Vagina (tissue), 2 donors: ENCODE results near the gene IMMP2L. TPM values are rescaled to one million over a fixed set of nuclear protein-coding genes. Genes with fewer than 3 reads are reported as not detected.

ENCODE experiments used
- DNase-seq, 2 donors: peaks; one replicate each; pipeline ENCODE4 v3.0.0-alpha.2; 2017; ENCODE audit errors: extremely low spot score in 2 of 2
- H3K27ac ChIP-seq: fragments of 200-600 bp; sonication (generic); one replicate; pipeline ENCODE4 v1.5.1; 2019
- H3K27me3 ChIP-seq: fragments of 200-600 bp; sonication (generic); one replicate; pipeline ENCODE4 v1.5.1; 2019
- H3K36me3 ChIP-seq, 2 donors: fragments of 200-600 bp; sonication (generic); one replicate each; pipeline ENCODE4 v1.5.1; 2017 to 2019
- H3K4me1 ChIP-seq: fragments of 200-600 bp; sonication (generic); one replicate; pipeline ENCODE4 v1.5.1; 2019
- H3K4me3 ChIP-seq, 2 donors: fragments of 200-600 bp; sonication (generic); 1 replicate in 1 of 2; 2 replicates in 1 of 2; pipeline ENCODE4 v1.5.1; 2016 to 2019
- H3K9me3 ChIP-seq: fragments of 200-600 bp; sonication (generic); one replicate; pipeline ENCODE4 v1.5.1; 2019
- POLR2A ChIP-seq, 2 donors: fragments of 450-650 bp; IDR thresholded peaks; one replicate each; pipeline ENCODE4 v1.6.1; 2017; ENCODE audit warnings: antibody characterized with exemption in 2 of 2, mild to moderate bottlenecking in 2 of 2, moderate library complexity in 2 of 2
- POLR2AphosphoS5 ChIP-seq, 2 donors: sonication (generic); formaldehyde crosslinking; IDR thresholded peaks; one replicate each; pipeline ENCODE4 v1.9.0; 2017; ENCODE audit warnings: antibody characterized with exemption in 2 of 2, mild to moderate bottlenecking in 2 of 2, low read depth in 1 of 2; ENCODE audit not compliant: insufficient read depth in 1 of 2
- intact Hi-C: fragments of 100-400 bp; cut with DNase I; formaldehyde crosslinking; loops from one replicate; pipeline ENCODE4 v1.15.1; 2023
- total RNA-seq: library from RNA; depleted of rRNA; stranded (reverse); fragments of >200 nt; gene quantifications from one replicate; pipeline ENCODE4 v1.2.3, GENCODE V29; 2016
- TF ChIP-seq, protein P1 (sequence below), 3 experiments: fragments of 450-650 bp in 2 of 3; fragments of 200-600 bp in 1 of 3; sonication (generic) in 1 of 3; IDR thresholded peaks; one replicate each; pipeline ENCODE4 v1.5.1; 2017 to 2019; ENCODE audit warnings: antibody characterized with exemption in 3 of 3, mild to moderate bottlenecking in 2 of 3, moderate library complexity in 2 of 3

Gene IMMP2L
- total RNA-seq, 1 donor from 2014 or later = 13.3 TPM

DNA sequence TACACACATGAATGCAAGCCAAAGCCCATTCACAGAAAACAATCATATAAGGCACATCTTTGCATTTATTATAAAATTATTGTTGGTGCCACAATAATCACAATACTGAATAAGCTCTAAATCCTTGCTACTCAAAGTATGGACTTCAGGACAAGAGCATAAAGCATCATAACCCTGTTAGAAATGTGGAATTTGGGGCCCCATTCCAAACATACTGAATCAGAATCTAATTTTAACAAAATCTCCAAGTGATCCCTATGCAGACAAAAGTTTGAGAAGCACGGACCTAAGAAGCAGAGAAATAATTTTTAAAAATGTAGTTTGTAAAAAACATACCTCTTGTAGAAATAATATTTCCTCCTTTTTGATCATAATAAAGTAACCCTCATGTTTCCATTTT is 199.2 kb downstream of the IMMP2L start:
- TF ChIP-seq POLR2A (IDR thresholded peaks at IDR 0.05) = no peak
- TF ChIP-seq, protein P1, sequence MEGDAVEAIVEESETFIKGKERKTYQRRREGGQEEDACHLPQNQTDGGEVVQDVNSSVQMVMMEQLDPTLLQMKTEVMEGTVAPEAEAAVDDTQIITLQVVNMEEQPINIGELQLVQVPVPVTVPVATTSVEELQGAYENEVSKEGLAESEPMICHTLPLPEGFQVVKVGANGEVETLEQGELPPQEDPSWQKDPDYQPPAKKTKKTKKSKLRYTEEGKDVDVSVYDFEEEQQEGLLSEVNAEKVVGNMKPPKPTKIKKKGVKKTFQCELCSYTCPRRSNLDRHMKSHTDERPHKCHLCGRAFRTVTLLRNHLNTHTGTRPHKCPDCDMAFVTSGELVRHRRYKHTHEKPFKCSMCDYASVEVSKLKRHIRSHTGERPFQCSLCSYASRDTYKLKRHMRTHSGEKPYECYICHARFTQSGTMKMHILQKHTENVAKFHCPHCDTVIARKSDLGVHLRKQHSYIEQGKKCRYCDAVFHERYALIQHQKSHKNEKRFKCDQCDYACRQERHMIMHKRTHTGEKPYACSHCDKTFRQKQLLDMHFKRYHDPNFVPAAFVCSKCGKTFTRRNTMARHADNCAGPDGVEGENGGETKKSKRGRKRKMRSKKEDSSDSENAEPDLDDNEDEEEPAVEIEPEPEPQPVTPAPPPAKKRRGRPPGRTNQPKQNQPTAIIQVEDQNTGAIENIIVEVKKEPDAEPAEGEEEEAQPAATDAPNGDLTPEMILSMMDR (IDR thresholded peaks at IDR 0.05) = no peak
- no peak for TF ChIP-seq POLR2AphosphoS5 (IDR thresholded peaks at IDR 0.05; ENCODE audit: insufficient read depth in 1 of 2, low read depth in 1 of 2)
- no peaks in the 10 kb centered on the region for H3K27me3 ChIP-seq
- H3K36me3 ChIP-seq = no peaks in the 10 kb centered on the region
- intact Hi-C loops = no loop called here
- no peak for DNase-seq
- no peaks in the 10 kb centered on the region for H3K9me3 ChIP-seq
- H3K4me1 ChIP-seq = peaks cover 5% of the 10 kb centered on the region
- no peak overlapping the region for H3K27ac ChIP-seq
- no peak overlapping the region for H3K4me3 ChIP-seq

GRCh38 chr7:111362506-111363054 is 199.7 kb downstream of the IMMP2L start:
- no peak overlapping the region for H3K4me3 ChIP-seq
- peaks cover 5% of the 10 kb centered on the region for H3K4me1 ChIP-seq
- intact Hi-C loops = no loop called here
- H3K27me3 ChIP-seq = no peaks in the 10 kb centered on the region
- no peak for DNase-seq
- no peaks in the 10 kb centered on the region for H3K36me3 ChIP-seq
- no peaks in the 10 kb centered on the region for H3K9me3 ChIP-seq
- no peak for TF ChIP-seq POLR2AphosphoS5 (IDR thresholded peaks at IDR 0.05; ENCODE audit: insufficient read depth in 1 of 2, low read depth in 1 of 2)
- TF ChIP-seq, protein P1 (IDR thresholded peaks at IDR 0.05) = no peak
- TF ChIP-seq POLR2A (IDR thresholded peaks at IDR 0.05) = no peak
- no peak overlapping the region for H3K27ac ChIP-seq

GRCh38 chr7:111358915-111359314 is 203.4 kb downstream of the IMMP2L start:
- Histone ChIP-seq H3K4me1 (peaks cover 2% of the 10 kb centered on the region), H3K4me3 (no peak overlapping the region), H3K9me3 (no peaks in the 10 kb centered on the region), H3K27ac (no peak overlapping the region), H3K36me3 (no peaks in the 10 kb centered on the region), H3K27me3 (no peaks in the 10 kb centered on the region)
- DNase-seq = no peak
- intact Hi-C loops = no loop called here
- no peak for TF ChIP-seq POLR2A (IDR thresholded peaks at IDR 0.05)
- TF ChIP-seq, protein P1 (IDR thresholded peaks at IDR 0.05) = no peak
- TF ChIP-seq POLR2AphosphoS5 (IDR thresholded peaks at IDR 0.05; ENCODE audit: insufficient read depth in 1 of 2, low read depth in 1 of 2) = no peak

- H3K27ac ChIP-seq = no peak overlapping the region
- TF ChIP-seq POLR2A (IDR thresholded peaks at IDR 0.05) (no peak), POLR2AphosphoS5 (IDR thresholded peaks at IDR 0.05; ENCODE audit: insufficient read depth in 1 of 2, low read depth in 1 of 2) (no peak)
- TF ChIP-seq, protein P1 (IDR thresholded peaks at IDR 0.05) = no peak
- no peak for DNase-seq
These were observed 204.6 kb downstream of the IMMP2L start for GRCh38 chr7:111357691-111358090.

GRCh38 chr7:111356941-111357340 is 205.4 kb downstream of the IMMP2L start:
- intact Hi-C loops = no loop called here
- TF ChIP-seq, protein P1 (IDR thresholded peaks at IDR 0.05) = no peak
- TF ChIP-seq POLR2A (IDR thresholded peaks at IDR 0.05) (no peak), POLR2AphosphoS5 (IDR thresholded peaks at IDR 0.05; ENCODE audit: insufficient read depth in 1 of 2, low read depth in 1 of 2) (no peak)

More at GRCh38 chr7:111357691-111358090, 204.6 kb downstream of the IMMP2L start:
- Histone ChIP-seq H3K27me3 (no peaks in the 10 kb centered on the region), H3K4me1 (no peaks in the 10 kb centered on the region), H3K36me3 (no peaks in the 10 kb centered on the region), H3K9me3 (no peaks in the 10 kb centered on the region), H3K4me3 (no peak overlapping the region)
- intact Hi-C loops = no loop called here

More at GRCh38 chr7:111356941-111357340, 205.4 kb downstream of the IMMP2L start:
- Histone ChIP-seq H3K27ac (no peak overlapping the region), H3K9me3 (no peaks in the 10 kb centered on the region), H3K4me1 (no peaks in the 10 kb centered on the region), H3K36me3 (no peaks in the 10 kb centered on the region), H3K27me3 (no peaks in the 10 kb centered on the region), H3K4me3 (no peak overlapping the region)
- no peak for DNase-seq
